DMS 273 treated with DMSO at 0.1 percent for 48 hours (cell line): ENCODE measurements around the gene FDCSP.
"Not testable (repeated sequence)": the region's sequence is repeated elsewhere in the genome, so short reads cannot be mapped to it uniquely, and the experiment has no call there.

ENCODE experiments used
- DNase-seq: peaks from one replicate; lab custom pipeline; 2025; lab: John Stamatoyannopoulos, UW

The FDCSP gene

GRCh38 chr4:70225824-70226223 is at the start of gene FDCSP:
FDCSP (plus strand) TSS chr4:70226124; CDS start chr4:70231195, 5,071 bp downstream.
- no peak for DNase-seq

GRCh38 chr4:70177090-70177489 is 48.8 kb upstream of the FDCSP start:
- DNase-seq: no peak

- DNase-seq: no peak
Measured at GRCh38 chr4:70178075-70178660, 47.8 kb upstream of the FDCSP start.

GRCh38 chr4:70179811-70180210 is 46.1 kb upstream of the FDCSP start:
- no peak for DNase-seq

- DNase-seq: no peak
Measured at GRCh38 chr4:70181864-70182263, 44.1 kb upstream of the FDCSP start.

- DNase-seq: no peak
Measured at GRCh38 chr4:70182517-70183167, 43.3 kb upstream of the FDCSP start.

- DNase-seq: no peak
Measured at GRCh38 chr4:70183168-70183939, 42.6 kb upstream of the FDCSP start.

- DNase-seq: no peak
Measured at GRCh38 chr4:70183940-70184246, 42.0 kb upstream of the FDCSP start.

GRCh38 chr4:70187216-70187615 is 38.7 kb upstream of the FDCSP start:
- DNase-seq: no peak

- no peak for DNase-seq
Measured at GRCh38 chr4:70190579-70190978, 35.3 kb upstream of the FDCSP start.

- no peak for DNase-seq
Measured at GRCh38 chr4:70191647-70192046, 34.3 kb upstream of the FDCSP start.

- no peak for DNase-seq
Measured at GRCh38 chr4:70192895-70193294, 33.0 kb upstream of the FDCSP start.

GRCh38 chr4:70195425-70195824 is 30.5 kb upstream of the FDCSP start, which contains the start of gene ODAM:
ODAM (plus strand) TSS chr4:70195725; CDS start chr4:70196544, 819 bp downstream.
- DNase-seq: no peak

GRCh38 chr4:70196857-70197256 is 29.1 kb upstream of the FDCSP start:
- DNase-seq: no peak

- no peak for DNase-seq
Measured at GRCh38 chr4:70197842-70198241, 28.1 kb upstream of the FDCSP start.

GRCh38 chr4:70203601-70204000 is 22.3 kb upstream of the FDCSP start:
- no peak for DNase-seq

GRCh38 chr4:70212752-70213151 is 13.2 kb upstream of the FDCSP start:
- not testable (repeated sequence) for DNase-seq

GRCh38 chr4:70216109-70216508 is 9.8 kb upstream of the FDCSP start:
- not testable (repeated sequence) for DNase-seq

GRCh38 chr4:70216550-70216949 is 9.4 kb upstream of the FDCSP start:
- DNase-seq: not testable (repeated sequence)

GRCh38 chr4:70221389-70221788 is 4.5 kb upstream of the FDCSP start:
- DNase-seq: not testable (repeated sequence)

GRCh38 chr4:70221818-70222217 is 4.1 kb upstream of the FDCSP start:
- DNase-seq: not testable (repeated sequence)

GRCh38 chr4:70236125-70236524 is 10.2 kb downstream of the FDCSP start:
- no peak for DNase-seq
